HepG2 (cell line): ENCODE measurements around the gene DAPL1. TPM values are rescaled to one million over a fixed set of nuclear protein-coding genes. Genes with fewer than 3 reads are reported as not detected.
A peak's percentile ranks its signal among the peaks of the same experiment; 100 is the strongest.

Source experiments
- ATAC-seq: fragments of 200-7000 bp; cut with Tn5 transposase; 3 replicates; pipeline ENCODE4 v1.9.1; 2020; ENCODE audit warnings: mild to moderate bottlenecking, moderate library complexity
- BruUV-seq: library from RNA; stranded (reverse); fragments of 400-500 nt; replicated peaks from 2 replicates; lab custom pipeline; 2021; lab: Mats Ljungman, UMichigan
- CTCF ChIA-PET: fragments of 300-600 bp; formaldehyde crosslinking; extraction: SDS; loops from one replicate; lab custom pipeline; 2021; ENCODE audit warnings: low total read pairs, inconsistent platforms, low intra/inter-chr PET ratio; lab: Yijun Ruan, JAX
- POLR2A ChIA-PET: fragments of 350-600 bp; sonication (Branson Sonifier 250); formaldehyde crosslinking; loops from one replicate; lab custom pipeline; 2020; ENCODE audit warnings: antibody characterized with exemption, inconsistent platforms; lab: Yijun Ruan, JAX
- DNase-seq: peaks from one replicate; pipeline ENCODE4 v3.0.0-alpha.2; 2015; ENCODE audit warnings: low spot score
- FAIRE-seq: peaks from 3 replicates; lab custom pipeline; 2011; peaks lifted over from hg19 to GRCh38; lab: Jason Lieb, UNC
- H2AFZ ChIP-seq: one replicate; pipeline ENCODE4 v1.6.1; 2011; ENCODE audit warnings: low read length, inconsistent platforms
- H3K27ac ChIP-seq: fragments of 300-600 bp; 3 replicates; pipeline ENCODE4 v1.8.0; 2011; ENCODE audit warnings: mixed run types, mild to moderate bottlenecking, mixed read lengths, low read length, inconsistent platforms; ENCODE audit not compliant: insufficient read depth; ENCODE audit errors: extremely low read length
- H3K27me3 ChIP-seq, 2 experiments: fragments of 200-600 bp in 1 of 2; 2 replicates in 1 of 2; 3 replicates in 1 of 2; pipeline versions ENCODE4 v1.6.0 to v1.8.0; 2011; ENCODE audit warnings: low read length in 2 of 2, mild to moderate bottlenecking in 2 of 2, moderate library complexity in 2 of 2, inconsistent platforms in 1 of 2; ENCODE audit not compliant: insufficient read depth in 2 of 2, control insufficient read depth in 1 of 2
- H3K36me3 ChIP-seq, 2 experiments: fragments of 200-600 bp in 1 of 2; replicated peaks in 1 of 2; 2 replicates in 1 of 2; 3 replicates in 1 of 2; pipeline versions ENCODE4 v1.5.1 to v1.8.0; 2011; ENCODE audit warnings: low read length in 2 of 2, inconsistent platforms in 1 of 2; ENCODE audit not compliant: insufficient read depth in 2 of 2, control insufficient read depth in 1 of 2
- H3K4me1 ChIP-seq: 2 replicates; pipeline ENCODE4 v1.5.1; 2012; ENCODE audit warnings: low read length, inconsistent platforms; ENCODE audit not compliant: insufficient read depth
- H3K4me2 ChIP-seq: 2 replicates; pipeline ENCODE4 v1.6.0; 2011; ENCODE audit warnings: low read depth, low read length, inconsistent platforms
- H3K4me3 ChIP-seq, 3 experiments: fragments of 200-600 bp in 1 of 3; sonication (generic), shearing (Covaris generic) in 1 of 3; replicated peaks in 1 of 3; 2 replicates each; pipeline ENCODE4 v1.5.1; 2011 to 2016; ENCODE audit warnings: low read length in 3 of 3, inconsistent platforms in 2 of 3, low read depth in 2 of 3, mild to moderate bottlenecking in 2 of 3, control low read depth in 1 of 3, mixed read lengths in 1 of 3; ENCODE audit not compliant: insufficient read depth in 1 of 3
- H3K79me2 ChIP-seq: one replicate; pipeline ENCODE4 v1.6.1; 2011; ENCODE audit warnings: low read length, inconsistent platforms; ENCODE audit not compliant: insufficient read depth
- H3K9ac ChIP-seq: 2 replicates; pipeline ENCODE4 v1.6.0; 2011; ENCODE audit warnings: mild to moderate bottlenecking, low read depth, low read length, inconsistent platforms; ENCODE audit not compliant: insufficient read depth
- H3K9me3 ChIP-seq: 2 replicates; pipeline ENCODE4 v1.5.1; 2012; ENCODE audit warnings: mild to moderate bottlenecking, low read length
- H4K20me1 ChIP-seq: 2 replicates; pipeline ENCODE4 v1.6.0; 2011; ENCODE audit warnings: inconsistent platforms, mild to moderate bottlenecking, low read length, moderate library complexity; ENCODE audit not compliant: insufficient read depth
- CBFB ChIP-seq: sonication (generic); formaldehyde crosslinking; IDR thresholded peaks from 2 replicates; pipeline ENCODE4 v1.4.0; 2020; ENCODE audit warnings: missing genetic modification reagents
- GRHL1 ChIP-seq: sonication (generic); formaldehyde crosslinking; conservative IDR thresholded peaks from 2 replicates; pipeline ENCODE4 v1.8.0; 2022; ENCODE audit warnings: missing genetic modification reagents
- JUN ChIP-seq: sonication (generic); formaldehyde crosslinking; IDR thresholded peaks from 2 replicates; pipeline ENCODE4 v1.4.0; 2020; ENCODE audit warnings: mild to moderate bottlenecking, missing genetic modification reagents
- MTA3 ChIP-seq: sonication (generic); formaldehyde crosslinking; IDR thresholded peaks from 2 replicates; pipeline ENCODE4 v1.4.0; 2020; ENCODE audit warnings: missing genetic modification reagents
- NR2F2 ChIP-seq: IDR thresholded peaks from 2 replicates; pipeline ENCODE4 v1.6.1; 2012; ENCODE audit warnings: low read depth, inconsistent platforms, borderline replicate concordance
- POLR2AphosphoS5 ChIP-seq: IDR thresholded peaks from 2 replicates; pipeline ENCODE4 v1.6.1; 2012; ENCODE audit warnings: low read depth, low read length
- SOX13 ChIP-seq, 3 experiments: fragments of 450-650 bp in 1 of 3; sonication (generic) in 1 of 3; formaldehyde crosslinking in 1 of 3; IDR thresholded peaks in 2 of 3; conservative IDR thresholded peaks in 1 of 3; 2 replicates each; pipeline versions ENCODE4 v1.5.0 to v1.6.1; 2016 to 2020; ENCODE audit warnings: antibody characterized with exemption in 1 of 3, mild to moderate bottlenecking in 1 of 3, missing compliant biosample characterization in 1 of 3, missing genetic modification reagents in 1 of 3, moderate library complexity in 1 of 3
- TFDP1 ChIP-seq: IDR thresholded peaks from 2 replicates; pipeline ENCODE4 v1.6.1; 2016; ENCODE audit warnings: missing compliant biosample characterization, missing genetic modification reagents, borderline replicate concordance
- TRIM24 ChIP-seq: sonication (generic); formaldehyde crosslinking; IDR thresholded peaks from 2 replicates; pipeline ENCODE4 v1.8.0; 2022; ENCODE audit warnings: mild to moderate bottlenecking, missing genetic modification reagents
- ZNF24 ChIP-seq: fragments of 450-650 bp; IDR thresholded peaks from 2 replicates; pipeline ENCODE4 v1.6.1; 2017; ENCODE audit warnings: antibody characterized with exemption, mild to moderate bottlenecking
- WGBS: methylation state at CpG from one replicate; pipeline ENCODE4 v1.1.6; 2017; ENCODE audit warnings: low lambda C conversion rate; 5-methylcytosine and 5-hydroxymethylcytosine counted together
- in situ Hi-C: cut with HindIII; loops from 2 replicates; pipeline ENCODE4 v1.10.0; 2017; ENCODE audit warnings: low pct_unique_long_range_greater_than_20kb; ENCODE audit not compliant: extremely low pct_ligation_motif_present
- intact Hi-C: fragments of 100-400 bp; cut with micrococcal nuclease; formaldehyde crosslinking; loops from one replicate; pipeline ENCODE4 v1.10.0; 2022; ENCODE audit not compliant: unreplicated experiment
- polyA plus RNA-seq, 8 experiments: library from polyadenylated mRNA; depleted of rRNA in 3 of 8; stranded (reverse) in 7 of 8; unstranded in 1 of 8; fragments of >200 nt; fragmentation: Illumina TruSeq in 4 of 8; extraction: Trizol in 4 of 8; gene quantifications; 2 replicates each; pipeline versions ENCODE4 v1.2.1 to v1.2.3, GENCODE V29; 2011 to 2016; ENCODE audit warnings: low read depth in 4 of 8, missing spikeins in 1 of 8, mixed read lengths in 1 of 8; ENCODE audit not compliant: insufficient read depth in 1 of 8
- total RNA-seq, 5 experiments: library from RNA; depleted of rRNA; stranded (reverse); fragments of >200 nt; fragmentation: Illumina TruSeq; extraction: Trizol; gene quantifications; 2 replicates each; pipeline ENCODE4 v1.2.3, GENCODE V29; 2016; ENCODE audit warnings: low read depth in 1 of 5
- TF ChIP-seq, protein P1 (sequence below): sonication (generic); formaldehyde crosslinking; IDR thresholded peaks from 2 replicates; pipeline ENCODE4 v1.4.0; 2020; ENCODE audit warnings: missing genetic modification reagents

Gene DAPL1
- total and polyA plus RNA-seq, 2 of the 13 experiments (the other 11 are each of a cell fraction or from before 2014, with no cell fraction given) = not detected

- TF ChIP-seq SOX13 (IDR thresholded peaks at IDR 0.05) (no peak), SOX13 (CRISPR knock-in tag; conservative IDR thresholded peaks at IDR 0.05 in 1 of 2, IDR thresholded peaks at IDR 0.05 in 1 of 2) (0 out of 4 replicates have a peak, but pooled peaks of 1 of the 2 experiments have one; percentile 16), MTA3 (CRISPR knock-in tag) (no peak), POLR2AphosphoS5 (no peak), CBFB (CRISPR knock-in tag) (no peak), TRIM24 (no peak)
- TF ChIP-seq, protein P1, sequence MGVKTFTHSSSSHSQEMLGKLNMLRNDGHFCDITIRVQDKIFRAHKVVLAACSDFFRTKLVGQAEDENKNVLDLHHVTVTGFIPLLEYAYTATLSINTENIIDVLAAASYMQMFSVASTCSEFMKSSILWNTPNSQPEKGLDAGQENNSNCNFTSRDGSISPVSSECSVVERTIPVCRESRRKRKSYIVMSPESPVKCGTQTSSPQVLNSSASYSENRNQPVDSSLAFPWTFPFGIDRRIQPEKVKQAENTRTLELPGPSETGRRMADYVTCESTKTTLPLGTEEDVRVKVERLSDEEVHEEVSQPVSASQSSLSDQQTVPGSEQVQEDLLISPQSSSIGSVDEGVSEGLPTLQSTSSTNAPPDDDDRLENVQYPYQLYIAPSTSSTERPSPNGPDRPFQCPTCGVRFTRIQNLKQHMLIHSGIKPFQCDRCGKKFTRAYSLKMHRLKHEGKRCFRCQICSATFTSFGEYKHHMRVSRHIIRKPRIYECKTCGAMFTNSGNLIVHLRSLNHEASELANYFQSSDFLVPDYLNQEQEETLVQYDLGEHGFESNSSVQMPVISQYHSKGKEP (CRISPR knock-in tag) = no peak
Observed at GRCh38 chr2:158746488-158746887, 48.6 kb upstream of the DAPL1 start (continued).

DNA sequence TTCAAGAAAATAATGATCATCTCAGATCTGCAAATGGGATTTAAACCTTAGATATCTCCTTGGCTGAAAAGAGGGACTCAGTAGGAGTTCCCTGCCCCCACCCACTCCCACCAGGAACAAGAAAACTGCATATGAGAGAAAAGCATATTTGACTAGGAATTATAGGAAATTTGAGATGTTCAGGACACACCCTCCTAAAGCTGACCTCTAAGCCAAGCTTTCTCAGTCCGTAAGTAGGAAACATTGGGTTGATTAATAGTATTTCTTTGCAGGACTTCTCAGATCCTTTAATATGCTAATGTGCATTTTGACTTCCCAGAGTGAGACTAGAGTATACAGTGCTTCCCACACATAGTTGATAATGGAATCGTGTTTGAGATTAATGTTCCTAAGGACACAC is 47.8 kb upstream of the DAPL1 start:
- POLR2A ChIA-PET = no interaction called here
- no peak for ATAC-seq
- in situ Hi-C loops = loop anchor here (5.0 to 25.0 kb wide), 2 partner anchors 285 to 715 kb away; partner anchors contain the start of genes CCDC148 and PKP4

More for the DNA sequence above, 47.8 kb upstream of the DAPL1 start:
- Histone ChIP-seq H3K36me3 (no peaks in the 10 kb centered on the region), H3K27ac (no peak overlapping the region), H3K79me2 (no peaks in the 10 kb centered on the region), H3K9ac (no peak overlapping the region), H3K27me3 (peaks cover 0 to 26% of the 10 kb centered on the region in 2 experiments; a peak in 3 of 5 replicates), H4K20me1 (no peaks in the 10 kb centered on the region), H3K4me1 (peaks cover 30% of the 10 kb centered on the region), H3K9me3 (no peaks in the 10 kb centered on the region), H2AFZ (no peak overlapping the region), H3K4me2 (no peak overlapping the region), H3K4me3 (no peak overlapping the region)
- WGBS = 29% methylated on average over 2 of the region's 2 CpGs
- TF ChIP-seq ZNF24 (no peak), TFDP1 (CRISPR knock-in tag) (no peak), NR2F2 (no peak), GRHL1 (CRISPR knock-in tag) (no peak), JUN (CRISPR knock-in tag) (no peak)
- no peak for FAIRE-seq
- intact Hi-C loops = no loop called here
- DNase-seq = no peak
- CTCF ChIA-PET = no interaction called here
- BruUV-seq = no TSS peak
